Lower leg skin (tissue), 3 donors: ENCODE measurements around the gene CAPN12.

ENCODE experiments used
- CTCF ChIP-seq, 3 donors: fragments of 450-650 bp; IDR thresholded peaks; one replicate each; pipeline ENCODE4 v1.5.1; 2016; ENCODE audit warnings: antibody characterized with exemption in 3 of 3, mild to moderate bottlenecking in 3 of 3, moderate library complexity in 2 of 3
- POLR2A ChIP-seq, 2 donors: fragments of 450-650 bp; IDR thresholded peaks; one replicate each; pipeline ENCODE4 v1.6.1; 2016 to 2017; ENCODE audit warnings: antibody characterized with exemption in 2 of 2, mild to moderate bottlenecking in 1 of 2, moderate library complexity in 1 of 2

DNA sequence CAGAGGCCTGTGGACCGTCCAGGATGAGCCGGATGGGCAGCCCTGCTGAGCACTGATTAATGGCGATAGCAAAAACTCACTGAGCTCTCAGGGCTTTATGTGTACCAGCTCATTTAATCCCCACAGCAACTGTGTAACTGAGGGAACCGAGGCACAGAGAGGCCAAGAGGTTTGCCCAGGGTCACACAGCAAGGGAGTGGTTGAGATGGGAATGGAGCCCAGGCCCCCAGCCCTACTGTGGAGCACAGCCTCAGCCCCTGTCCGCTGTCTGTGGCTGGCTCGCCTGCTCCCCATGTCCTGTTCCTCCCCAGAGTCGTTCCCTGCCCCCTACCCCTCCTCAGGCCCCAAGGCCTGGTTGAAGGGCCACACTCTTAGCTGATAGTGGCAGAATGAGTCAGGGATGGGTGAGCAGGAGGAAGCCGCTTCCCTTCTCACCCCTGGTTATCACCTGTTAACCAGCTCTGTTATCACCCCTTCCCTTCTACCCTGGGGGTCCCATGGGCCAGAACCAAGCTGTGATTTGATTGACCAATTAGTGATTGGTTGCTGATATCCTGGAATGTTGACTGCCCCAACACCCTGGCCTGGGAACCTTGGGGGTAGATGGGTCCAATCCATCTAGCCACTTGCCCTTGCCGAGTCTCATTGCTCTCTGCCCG, 21.2 kb downstream of the CAPN12 start:
- TF ChIP-seq CTCF (IDR thresholded peaks at IDR 0.05) (no peak), POLR2A (IDR thresholded peaks at IDR 0.05) (no peak)
